HG02938 (cell line): Measurements from ENCODE around the gene OAS2.

ENCODE experiments used
- ATAC-seq: cut with Tn5 transposase; IDR thresholded peaks from one replicate; pipeline ENCODE4 v1.9.1; 2021; ENCODE audit warnings: mild to moderate bottlenecking, moderate library complexity; ENCODE audit not compliant: unreplicated experiment

The OAS2 gene

GRCh38 chr12:112978163-112979040, at the start of gene OAS2:
OAS2 (plus strand) TSS chr12:112978519; CDS start chr12:112978609, 90 bp downstream.
- ATAC-seq, result peak; percentile 93

GRCh38 chr12:112928978-112929377, 49.3 kb upstream of the OAS2 start:
- ATAC-seq, result no peak

GRCh38 chr12:112929715-112930114, 48.6 kb upstream of the OAS2 start:
- ATAC-seq, result no peak

- ATAC-seq, result no peak
Observed at GRCh38 chr12:112930350-112930749, 48.0 kb upstream of the OAS2 start.

- ATAC-seq, result no peak
Observed at GRCh38 chr12:112932485-112933128, 45.7 kb upstream of the OAS2 start.

- no peak for ATAC-seq
Observed at GRCh38 chr12:112933129-112933505, 45.2 kb upstream of the OAS2 start.

- ATAC-seq, result no peak
Observed at GRCh38 chr12:112936264-112936663, 42.1 kb upstream of the OAS2 start.

GRCh38 chr12:112936927-112937326, 41.4 kb upstream of the OAS2 start:
- ATAC-seq, result no peak

- peak; percentile 41 for ATAC-seq
Observed at GRCh38 chr12:112937741-112938719, 40.3 kb upstream of the OAS2 start, which contains the start of gene OAS3. OAS3 (plus strand) TSS chr12:112938474; CDS start chr12:112938531, 57 bp downstream.

- ATAC-seq, result no peak
Observed at GRCh38 chr12:112938751-112939150, 39.6 kb upstream of the OAS2 start.

- no peak for ATAC-seq
Observed at GRCh38 chr12:112939761-112940381, 38.4 kb upstream of the OAS2 start.

- ATAC-seq, result no peak
Observed at GRCh38 chr12:112941528-112942335, 36.6 kb upstream of the OAS2 start.

- no peak for ATAC-seq
Observed at GRCh38 chr12:112942572-112942971, 35.7 kb upstream of the OAS2 start.

GRCh38 chr12:112944024-112944690, 34.2 kb upstream of the OAS2 start:
- no peak for ATAC-seq

GRCh38 chr12:112945515-112945914, 32.8 kb upstream of the OAS2 start:
- ATAC-seq, result no peak

GRCh38 chr12:112946236-112947000, 31.9 kb upstream of the OAS2 start:
- ATAC-seq, result no peak

GRCh38 chr12:112947314-112947713, 31.0 kb upstream of the OAS2 start:
- ATAC-seq, result no peak

- no peak for ATAC-seq
Observed at GRCh38 chr12:112947761-112948160, 30.6 kb upstream of the OAS2 start.
